Activated B cell treated with CpG ODN at 0.5 μM for 24 hours (primary cell): ENCODE measurements around the gene AKT2. TPM values are rescaled to one million over a fixed set of nuclear protein-coding genes. Genes with fewer than 3 reads are reported as not detected.

Experiments
- ATAC-seq: fragments of 200-7000 bp; cut with Tn5 transposase; one replicate; pipeline ENCODE4 v1.10.0; 2021; ENCODE audit warnings: low read depth, mild to moderate bottlenecking, moderate library complexity
- CTCF ChIA-PET: fragments of 350-600 bp; sonication (Branson Sonifier 250); formaldehyde crosslinking; loops from one replicate; lab custom pipeline; 2021; ENCODE audit warnings: antibody characterized with exemption; lab: Charles Lee
- POLR2A ChIA-PET: fragments of 350-600 bp; sonication (Branson Sonifier 250); formaldehyde crosslinking; loops from one replicate; lab custom pipeline; 2021; ENCODE audit warnings: antibody characterized with exemption; lab: Charles Lee
- DNase-seq: peaks from one replicate; pipeline ENCODE4 v3.0.0; 2022
- H3K27ac Mint-ChIP-seq: one replicate; pipeline ENCODE4 v1.8.0; 2020; ENCODE audit warnings: mixed read lengths
- H3K27me3 Mint-ChIP-seq: one replicate; pipeline ENCODE4 v1.8.0; 2021; ENCODE audit warnings: mixed read lengths
- H3K36me3 Mint-ChIP-seq: one replicate; pipeline ENCODE4 v1.8.0; 2021; ENCODE audit warnings: low read depth, mixed read lengths
- H3K4me1 Mint-ChIP-seq: one replicate; pipeline ENCODE4 v1.8.0; 2021; ENCODE audit warnings: mixed read lengths
- H3K4me3 Mint-ChIP-seq: one replicate; pipeline ENCODE4 v1.8.0; 2020; ENCODE audit warnings: mild to moderate bottlenecking, mixed read lengths
- H3K9me3 Mint-ChIP-seq: one replicate; pipeline ENCODE4 v1.8.0; 2020; ENCODE audit warnings: mixed read lengths
- CTCF ChIP-seq: fragments of 200-600 bp; IDR thresholded peaks from one replicate; pipeline ENCODE4 v1.8.0; 2022; ENCODE audit warnings: antibody characterized with exemption, mild to moderate bottlenecking
- intact Hi-C: fragments of 100-400 bp; cut with micrococcal nuclease; formaldehyde crosslinking; loops from one replicate; pipeline ENCODE4 v1.15.1; 2024
- total RNA-seq: library from RNA; stranded (reverse); gene quantifications from 2 replicates; pipeline ENCODE4 v1.2.3, GENCODE V29; 2022

The AKT2 gene
- total RNA-seq, 1 donor from 2014 or later: 176 TPM

GRCh38 chr19:40253611-40254092 is 31.5 kb downstream of the AKT2 start:
- intact Hi-C loops: no loop called here
- TF ChIP-seq CTCF: no peak
- Mint-ChIP-seq H3K36me3 (peaks cover 75% of the 10 kb centered on the region), H3K9me3 (no peaks in the 10 kb centered on the region), H3K27ac (no peak overlapping the region), H3K27me3 (no peaks in the 10 kb centered on the region), H3K4me3 (no peak overlapping the region), H3K4me1 (peaks cover 10% of the 10 kb centered on the region)
- no peak for DNase-seq
- ChIA-PET CTCF (no interaction called here), POLR2A (no interaction called here)
- no peak for ATAC-seq

GRCh38 chr19:40252395-40252794 is 32.8 kb downstream of the AKT2 start:
- Mint-ChIP-seq H3K27ac (no peak overlapping the region), H3K4me1 (peaks cover 6% of the 10 kb centered on the region), H3K9me3 (no peaks in the 10 kb centered on the region), H3K36me3 (peaks cover 82% of the 10 kb centered on the region), H3K4me3 (no peak overlapping the region), H3K27me3 (no peaks in the 10 kb centered on the region)
- intact Hi-C loops: no loop called here
- POLR2A ChIA-PET: no interaction called here
- CTCF ChIA-PET: no interaction called here
- ATAC-seq (no peak), DNase-seq (no peak)
- TF ChIP-seq CTCF: no peak

- CTCF ChIA-PET: no interaction called here
- H3K4me1 Mint-ChIP-seq: peaks cover 4% of the 10 kb centered on the region
- ATAC-seq: no peak
- DNase-seq: no peak
- no peak overlapping the region for H3K4me3 Mint-ChIP-seq
- H3K9me3 Mint-ChIP-seq: no peaks in the 10 kb centered on the region
- POLR2A ChIA-PET: no interaction called here
- no peaks in the 10 kb centered on the region for H3K27me3 Mint-ChIP-seq
- TF ChIP-seq CTCF: no peak
- intact Hi-C loops: no loop called here
- H3K27ac Mint-ChIP-seq: no peak overlapping the region
- peaks cover 82% of the 10 kb centered on the region for H3K36me3 Mint-ChIP-seq
Measured at GRCh38 chr19:40251991-40252390, 33.2 kb downstream of the AKT2 start.

- DNase-seq (no peak), ATAC-seq (no peak)
- no peaks in the 10 kb centered on the region for H3K9me3 Mint-ChIP-seq
- no peaks in the 10 kb centered on the region for H3K27me3 Mint-ChIP-seq
- H3K36me3 Mint-ChIP-seq: peaks cover 77% of the 10 kb centered on the region
- no peak overlapping the region for H3K4me3 Mint-ChIP-seq
- no peak overlapping the region for H3K27ac Mint-ChIP-seq
- no peaks in the 10 kb centered on the region for H3K4me1 Mint-ChIP-seq
- intact Hi-C loops: no loop called here
- TF ChIP-seq CTCF: no peak
- POLR2A ChIA-PET: no interaction called here
- CTCF ChIA-PET: no interaction called here
Measured at GRCh38 chr19:40251244-40251643, 33.9 kb downstream of the AKT2 start.

GRCh38 chr19:40249781-40250180 is 35.4 kb downstream of the AKT2 start:
- POLR2A ChIA-PET: interaction anchor here (0.6 kb wide), 1 partner anchor 750 kb away, joined by 3 read pairs; no protein-coding TSS in a partner anchor
- no peaks in the 10 kb centered on the region for H3K27me3 Mint-ChIP-seq
- CTCF ChIA-PET: no interaction called here
- TF ChIP-seq CTCF: no peak
- ATAC-seq (no peak), DNase-seq (no peak)
- no peaks in the 10 kb centered on the region for H3K4me1 Mint-ChIP-seq
- H3K9me3 Mint-ChIP-seq: no peaks in the 10 kb centered on the region
- H3K4me3 Mint-ChIP-seq: no peak overlapping the region
- H3K36me3 Mint-ChIP-seq: peaks cover 72% of the 10 kb centered on the region
- H3K27ac Mint-ChIP-seq: no peak overlapping the region
- intact Hi-C loops: no loop called here
